OCI-LY7 (cell line): ENCODE data around the gene SBF2.

Experiments used
- CTCF ChIP-seq: fragments of 200-600 bp; sonication (generic); conservative IDR thresholded peaks from 2 replicates; pipeline ENCODE4 v1.5.1; 2014; ENCODE audit warnings: mild to moderate bottlenecking, antibody characterized with exemption, low read length, moderate library complexity, mixed read lengths
- EZH2phosphoT487 ChIP-seq: fragments of 200-600 bp; sonication (generic); IDR thresholded peaks from 2 replicates; pipeline ENCODE4 v1.6.1; 2018; ENCODE audit warnings: low read depth, borderline replicate concordance, mild to moderate bottlenecking, mixed run types, antibody characterized with exemption, low read length, moderate library complexity, mixed read lengths

- TF ChIP-seq CTCF: no peak
- TF ChIP-seq EZH2phosphoT487: no peak
These were observed 291.8 kb downstream of the SBF2 start for GRCh38 chr11:10002221-10002620.
